ENCODE data around the gene GCH1. TPM values are rescaled to one million over a fixed set of nuclear protein-coding genes. Genes with fewer than 3 reads are reported as not detected.
"Not testable (repeated sequence)": the region's sequence is repeated elsewhere in the genome, so short reads cannot be mapped to it uniquely, and the experiment has no call there.

Gene GCH1
- total RNA-seq, 1 donor from 2014 or later, result 9.5 TPM

GRCh38 chr14:54818201-54819133 lies 84.2 kb downstream of the GCH1 start:
- DNase-seq (ENCODE audit: low spot score), result no peak

GRCh38 chr14:54817506-54817905 lies 85.1 kb downstream of the GCH1 start:
- DNase-seq (ENCODE audit: low spot score), result no peak

- no peak for DNase-seq (ENCODE audit: low spot score)
These were observed 86.2 kb downstream of the GCH1 start for GRCh38 chr14:54816450-54816849.

GRCh38 chr14:54815515-54815914 lies 87.1 kb downstream of the GCH1 start:
- DNase-seq (ENCODE audit: low spot score), result no peak

- DNase-seq (ENCODE audit: low spot score), result no peak
These were observed 87.6 kb downstream of the GCH1 start for GRCh38 chr14:54815016-54815415.

- no peak for DNase-seq (ENCODE audit: low spot score)
These were observed 88.5 kb downstream of the GCH1 start for GRCh38 chr14:54814076-54814475.

- DNase-seq (ENCODE audit: low spot score), result no peak
These were observed 89.5 kb downstream of the GCH1 start for GRCh38 chr14:54813081-54813480.

- no peak for DNase-seq (ENCODE audit: low spot score)
These were observed 90.0 kb downstream of the GCH1 start for GRCh38 chr14:54812617-54813016.

- no peak for DNase-seq (ENCODE audit: low spot score)
These were observed 92.9 kb downstream of the GCH1 start for GRCh38 chr14:54809767-54810166.

GRCh38 chr14:54808326-54809161 lies 94.1 kb downstream of the GCH1 start:
- DNase-seq (ENCODE audit: low spot score), result no peak

GRCh38 chr14:54807881-54808280 lies 94.7 kb downstream of the GCH1 start:
- DNase-seq (ENCODE audit: low spot score), result no peak

- no peak for DNase-seq (ENCODE audit: low spot score)
These were observed 95.2 kb downstream of the GCH1 start for GRCh38 chr14:54807428-54807827.

GRCh38 chr14:54806616-54807015 lies 96.0 kb downstream of the GCH1 start:
- no peak for DNase-seq (ENCODE audit: low spot score)

GRCh38 chr14:54805445-54806322 lies 96.9 kb downstream of the GCH1 start:
- peak; percentile 69 for DNase-seq (ENCODE audit: low spot score)

GRCh38 chr14:54805070-54805444 lies 97.6 kb downstream of the GCH1 start:
- DNase-seq (ENCODE audit: low spot score), result no peak

GRCh38 chr14:54804538-54805041 lies 98.0 kb downstream of the GCH1 start:
- DNase-seq (ENCODE audit: low spot score), result no peak

GRCh38 chr14:54803926-54804537 lies 98.6 kb downstream of the GCH1 start:
- no peak for DNase-seq (ENCODE audit: low spot score)

- no peak for DNase-seq (ENCODE audit: low spot score)
These were observed 99.2 kb downstream of the GCH1 start for GRCh38 chr14:54803396-54803795.

- not testable (repeated sequence) for DNase-seq (ENCODE audit: low spot score)
These were observed 101.1 kb downstream of the GCH1 start for GRCh38 chr14:54801482-54801881.

- DNase-seq (ENCODE audit: low spot score), result no peak
These were observed 104.0 kb downstream of the GCH1 start for GRCh38 chr14:54798465-54799124.

- DNase-seq (ENCODE audit: low spot score), result no peak
These were observed 104.6 kb downstream of the GCH1 start for GRCh38 chr14:54797986-54798385.

Measured in mucosa of gallbladder (tissue), 1 donor.